Cardiac muscle cell (in vitro differentiated cells and primary cell): Measurements from ENCODE around the gene SLC16A12. TPM values are rescaled to one million over a fixed set of nuclear protein-coding genes. Genes with fewer than 3 reads are reported as not detected.

Source experiments
- DNase-seq, 2 donors: peaks; one replicate each; pipeline versions ENCODE4 v3.0.0 to v3.0.0-alpha.2; 2010 to 2017; ENCODE audit warnings: low read depth in 1 of 2, low spot score in 1 of 2
- H3K27ac ChIP-seq: fragments of 200-600 bp; sonication (generic); 2 replicates; pipeline ENCODE4 v1.5.1; 2016
- H3K27me3 ChIP-seq: fragments of 200-600 bp; sonication (generic); 2 replicates; pipeline ENCODE4 v1.6.0; 2016; ENCODE audit warnings: control low read depth
- H3K36me3 ChIP-seq: fragments of 200-600 bp; sonication (generic); 2 replicates; pipeline ENCODE4 v1.5.1; 2016; ENCODE audit warnings: control low read depth
- H3K4me1 ChIP-seq: fragments of 200-600 bp; sonication (generic); 2 replicates; pipeline ENCODE4 v1.8.1; 2017; ENCODE audit warnings: low read depth, mild to moderate bottlenecking, mixed run types
- H3K4me3 ChIP-seq: fragments of 200-600 bp; sonication (generic); 2 replicates; pipeline ENCODE4 v1.5.1; 2016; ENCODE audit warnings: mild to moderate bottlenecking
- H3K9me3 ChIP-seq: fragments of 200-600 bp; sonication (generic); 2 replicates; pipeline ENCODE4 v1.5.1; 2017; ENCODE audit warnings: low read depth, mild to moderate bottlenecking, control low read depth
- CTCF ChIP-seq: IDR thresholded peaks from 2 replicates; pipeline ENCODE4 v1.5.1; 2012; ENCODE audit warnings: low read depth, mild to moderate bottlenecking, low read length
- polyA plus RNA-seq: library from polyadenylated mRNA; unstranded; fragments of >200 nt; fragmentation: Nextera tagmentation; extraction: Ambion mirVana; gene quantifications from 2 replicates; pipeline ENCODE4 v1.2.1, GENCODE V29; 2016
- total RNA-seq: library from RNA; depleted of rRNA; stranded (reverse); fragments of >200 nt; gene quantifications from 2 replicates; pipeline ENCODE4 v1.2.3, GENCODE V29; 2016

SLC16A12 gene
- total and polyA plus RNA-seq, 2 experiments from 2014 or later = 7.6 to 8.1 TPM

DNA sequence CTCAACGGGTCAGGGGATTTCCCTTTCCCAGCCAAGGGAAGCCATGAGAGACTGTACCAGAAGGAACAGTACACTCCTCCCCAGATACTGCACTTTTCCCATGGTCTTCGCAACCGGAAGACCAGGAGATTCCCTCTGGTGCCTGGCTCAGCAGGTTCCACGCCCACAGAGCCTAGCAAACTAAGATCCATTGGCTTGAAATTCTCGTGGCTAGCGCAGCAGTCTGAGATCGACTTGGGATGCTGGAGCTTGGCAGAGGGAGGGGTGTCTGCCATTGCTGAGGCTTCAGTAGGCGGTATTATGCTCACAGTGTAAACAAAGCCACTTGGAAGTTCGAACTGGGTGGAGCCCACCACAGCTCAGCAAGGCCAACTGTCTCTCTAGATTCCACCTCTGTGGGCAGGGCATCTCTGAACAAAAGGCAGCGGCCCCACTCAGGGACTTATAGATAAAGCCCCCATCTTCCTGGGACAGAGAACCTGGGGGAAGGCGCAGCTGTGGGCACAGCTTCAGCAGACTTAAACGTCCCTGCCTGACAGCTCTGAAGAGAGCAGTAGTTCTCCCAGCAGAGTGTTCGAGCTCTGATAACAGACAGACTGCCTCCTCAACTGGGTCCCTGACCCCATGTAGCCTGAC is 29.6 kb downstream of the SLC16A12 start:
- no peak for TF ChIP-seq CTCF
- no peaks in the 10 kb centered on the region for H3K27me3 ChIP-seq
- H3K36me3 ChIP-seq = no peaks in the 10 kb centered on the region
- H3K27ac ChIP-seq = peak overlapping the region; percentile 75
- no peak for DNase-seq
- H3K9me3 ChIP-seq = no peaks in the 10 kb centered on the region
- H3K4me1 ChIP-seq = no peaks in the 10 kb centered on the region
- no peak overlapping the region for H3K4me3 ChIP-seq

GRCh38 chr10:89504691-89505090 is 30.7 kb downstream of the SLC16A12 start:
- TF ChIP-seq CTCF = no peak
- Histone ChIP-seq H3K4me3 (no peak overlapping the region), H3K27me3 (no peaks in the 10 kb centered on the region), H3K36me3 (no peaks in the 10 kb centered on the region), H3K9me3 (no peaks in the 10 kb centered on the region), H3K27ac (peak overlapping the region; percentile 40), H3K4me1 (no peaks in the 10 kb centered on the region)
- no peak for DNase-seq

GRCh38 chr10:89503652-89504370 is 31.6 kb downstream of the SLC16A12 start:
- no peaks in the 10 kb centered on the region for H3K4me1 ChIP-seq
- no peaks in the 10 kb centered on the region for H3K9me3 ChIP-seq
- H3K4me3 ChIP-seq = no peak overlapping the region
- no peaks in the 10 kb centered on the region for H3K27me3 ChIP-seq
- H3K27ac ChIP-seq = peak overlapping the region; percentile 21
- H3K36me3 ChIP-seq = no peaks in the 10 kb centered on the region
- DNase-seq = peak in 1 of 2 donors; percentile 54
- no peak for TF ChIP-seq CTCF

GRCh38 chr10:89503151-89503550 is 32.2 kb downstream of the SLC16A12 start:
- H3K4me3 ChIP-seq = no peak overlapping the region

DNA sequence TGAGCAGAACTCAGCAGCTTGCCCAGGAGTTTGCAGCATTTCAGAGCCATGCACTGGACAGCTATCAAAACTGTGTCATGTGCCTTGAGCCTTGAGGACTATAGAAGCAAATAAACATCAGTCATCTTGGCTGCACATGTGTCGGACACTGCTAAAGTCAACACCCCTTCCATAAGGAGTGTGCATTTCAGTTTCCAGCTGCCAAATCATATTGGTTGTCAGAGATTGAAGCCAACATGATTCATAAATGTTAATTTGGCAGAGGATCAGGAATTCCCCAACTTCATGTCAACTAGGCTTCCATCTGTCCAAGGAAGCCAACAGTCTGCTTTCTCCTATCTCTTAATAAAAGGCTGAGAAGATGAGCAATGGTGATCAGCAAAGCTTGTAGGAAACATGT is 32.8 kb downstream of the SLC16A12 start:
- TF ChIP-seq CTCF = no peak
- H3K36me3 ChIP-seq = no peaks in the 10 kb centered on the region
- H3K9me3 ChIP-seq = no peaks in the 10 kb centered on the region
- no peak overlapping the region for H3K27ac ChIP-seq
- no peaks in the 10 kb centered on the region for H3K27me3 ChIP-seq
- H3K4me1 ChIP-seq = no peaks in the 10 kb centered on the region
- H3K4me3 ChIP-seq = no peak overlapping the region
- DNase-seq = peak in 1 of 2 donors; percentile 77

More at GRCh38 chr10:89503151-89503550, 32.2 kb downstream of the SLC16A12 start:
- H3K9me3 ChIP-seq = no peaks in the 10 kb centered on the region
- no peaks in the 10 kb centered on the region for H3K36me3 ChIP-seq
- no peak overlapping the region for H3K27ac ChIP-seq
- DNase-seq = no peak
- H3K4me1 ChIP-seq = no peaks in the 10 kb centered on the region
- H3K27me3 ChIP-seq = no peaks in the 10 kb centered on the region
- no peak for TF ChIP-seq CTCF
